GM18867 (cell line): ENCODE data around the gene BATF3.
A peak's percentile ranks its signal among the peaks of the same experiment; 100 is the strongest.

Experiments used
- ATAC-seq: cut with Tn5 transposase; IDR thresholded peaks from one replicate; pipeline ENCODE4 v1.9.1; 2021; ENCODE audit warnings: mild to moderate bottlenecking, moderate library complexity; ENCODE audit not compliant: unreplicated experiment

BATF3 gene

GRCh38 chr1:212710566-212710965, 10.9 kb upstream of the BATF3 start:
- no peak for ATAC-seq

- ATAC-seq: no peak
Observed at GRCh38 chr1:212703991-212704564, 4.4 kb upstream of the BATF3 start.

GRCh38 chr1:212702672-212703071, 3.0 kb upstream of the BATF3 start:
- no peak for ATAC-seq

- ATAC-seq: no peak
Observed at GRCh38 chr1:212701910-212702309, 2.3 kb upstream of the BATF3 start.

GRCh38 chr1:212700892-212701819, 1.5 kb upstream of the BATF3 start:
- ATAC-seq: peak; percentile 36

- peak; percentile 30 for ATAC-seq
Observed at GRCh38 chr1:212700223-212700891, 717 bp upstream of the BATF3 start.

GRCh38 chr1:212699104-212699624, 476 bp downstream of the BATF3 start:
- ATAC-seq: peak; percentile 58

GRCh38 chr1:212698467-212699103, 1.1 kb downstream of the BATF3 start:
- peak; percentile 9 for ATAC-seq

- no peak for ATAC-seq
Observed at GRCh38 chr1:212696721-212697331, 2.8 kb downstream of the BATF3 start.

- ATAC-seq: no peak
Observed at GRCh38 chr1:212692774-212693644, 6.6 kb downstream of the BATF3 start.

GRCh38 chr1:212691561-212692071, 8.0 kb downstream of the BATF3 start:
- ATAC-seq: peak; percentile 68

GRCh38 chr1:212690816-212691403, 8.7 kb downstream of the BATF3 start:
- no peak for ATAC-seq

- no peak for ATAC-seq
Observed at GRCh38 chr1:212689758-212690529, 9.7 kb downstream of the BATF3 start.

GRCh38 chr1:212689196-212689725, 10.4 kb downstream of the BATF3 start:
- no peak for ATAC-seq

GRCh38 chr1:212688341-212689047, 11.1 kb downstream of the BATF3 start:
- ATAC-seq: no peak

GRCh38 chr1:212687811-212688210, 11.8 kb downstream of the BATF3 start:
- no peak for ATAC-seq

GRCh38 chr1:212686591-212686990, 13.0 kb downstream of the BATF3 start:
- ATAC-seq: no peak
